Left colon (tissue), 2 donors: ENCODE measurements around the gene RBP5. TPM values are rescaled to one million over a fixed set of nuclear protein-coding genes. Genes with fewer than 3 reads are reported as not detected.
"Not testable (repeated sequence)": the region's sequence is repeated elsewhere in the genome, so short reads cannot be mapped to it uniquely, and the experiment has no call there.

Experiments used
- ATAC-seq: fragments of 200-7000 bp; cut with Tn5 transposase; one replicate; pipeline ENCODE4 v1.9.1; 2020; ENCODE audit warnings: mild to moderate bottlenecking, moderate library complexity
- DNase-seq, 2 donors: peaks; one replicate each; pipeline ENCODE4 v3.0.0-alpha.2; 2020
- intact Hi-C, 2 donors: fragments of 100-400 bp; cut with DNase I in 1 of 2; cut with micrococcal nuclease in 1 of 2; formaldehyde crosslinking; loops; one replicate each; pipeline versions ENCODE4 v1.11.2 to v1.14.0; 2022; cut with DNase I, micrococcal nuclease
- total RNA-seq, 2 donors: library from RNA; stranded (reverse); fragmentation: NEBNext Ultra II Directional; extraction: Animal tissue kit (Norgen Biotek cat#: 25700); gene quantifications; one replicate each; pipeline ENCODE4 v1.2.1, GENCODE V29; 2021
- donor health status: DM: no; HTN: no; CAD: no.
- donor health status: DM: yes; HTN: yes; CAD: no.

The RBP5 gene
- total RNA-seq, 2 donors from 2014 or later, result 2.0 to 2.8 TPM

DNA sequence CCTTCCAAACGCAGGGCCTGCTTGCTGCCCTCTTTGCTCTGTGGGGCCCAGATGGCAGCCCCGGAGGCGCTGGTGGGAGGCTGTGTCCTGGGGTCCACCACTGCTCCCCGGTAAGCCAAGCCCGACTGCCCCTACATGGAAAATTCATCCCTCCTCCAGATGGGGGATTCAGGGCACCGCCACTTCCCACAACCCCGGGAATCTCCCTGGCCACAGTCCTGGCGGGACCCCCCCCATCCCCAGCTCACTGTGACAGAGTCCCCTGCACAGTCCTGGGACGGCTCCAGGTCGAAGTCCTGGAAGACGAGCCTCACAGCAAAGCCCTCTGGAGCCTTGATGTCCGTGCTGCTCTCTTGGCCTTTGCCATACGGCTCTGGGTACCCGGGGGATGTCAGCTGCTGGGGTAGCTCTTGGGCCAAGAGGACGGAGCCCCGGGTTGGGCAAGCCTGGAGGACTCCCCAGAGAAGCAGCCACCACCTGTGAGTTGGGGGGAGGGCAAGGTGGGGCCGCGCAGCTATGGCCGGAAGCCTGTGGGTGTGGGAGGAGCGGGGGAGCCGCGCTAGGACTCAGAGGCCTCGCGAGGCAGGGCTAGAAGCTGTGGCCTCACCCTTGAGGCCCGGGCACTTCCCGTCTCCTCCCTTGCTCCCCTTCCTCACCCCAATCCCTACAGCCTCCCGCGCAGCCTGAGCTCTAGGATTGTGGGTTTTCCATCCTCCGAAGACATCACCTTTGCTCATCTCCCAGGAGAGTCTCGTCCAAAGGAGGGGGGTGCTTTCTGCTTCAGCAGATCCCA is 20.5 kb downstream of the RBP5 start:
- ATAC-seq (peak; percentile 90), DNase-seq (peak; percentile 88)
- intact Hi-C loops, result loop anchor here in 1 of 2 donors (10.0 kb wide), 1 partner anchor 153 kb away; the partner anchor contains the start of gene PTPN6

DNA sequence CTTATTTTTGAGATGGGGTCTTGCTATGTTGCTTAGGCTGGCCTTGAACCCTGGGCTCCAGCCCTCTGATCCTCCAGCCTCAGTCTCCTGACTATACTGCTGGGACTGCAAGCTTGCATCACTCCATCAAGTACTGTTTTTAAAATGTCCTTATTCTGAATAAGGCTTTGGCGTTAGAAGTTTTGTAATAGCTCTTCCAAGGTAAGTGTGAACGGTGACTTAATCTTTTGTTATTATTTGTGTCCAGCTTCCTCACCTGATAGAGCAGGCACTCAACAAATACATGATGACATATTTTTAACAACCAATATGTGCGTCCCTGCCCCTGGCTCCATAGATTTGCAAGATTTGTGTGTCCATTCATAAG is 21.1 kb downstream of the RBP5 start:
- ATAC-seq (peak; percentile 5), DNase-seq (no peak)
- intact Hi-C loops, result loop anchor here in 1 of 2 donors (10.0 kb wide), 1 partner anchor 153 kb away; the partner anchor contains the start of gene PTPN6

DNA sequence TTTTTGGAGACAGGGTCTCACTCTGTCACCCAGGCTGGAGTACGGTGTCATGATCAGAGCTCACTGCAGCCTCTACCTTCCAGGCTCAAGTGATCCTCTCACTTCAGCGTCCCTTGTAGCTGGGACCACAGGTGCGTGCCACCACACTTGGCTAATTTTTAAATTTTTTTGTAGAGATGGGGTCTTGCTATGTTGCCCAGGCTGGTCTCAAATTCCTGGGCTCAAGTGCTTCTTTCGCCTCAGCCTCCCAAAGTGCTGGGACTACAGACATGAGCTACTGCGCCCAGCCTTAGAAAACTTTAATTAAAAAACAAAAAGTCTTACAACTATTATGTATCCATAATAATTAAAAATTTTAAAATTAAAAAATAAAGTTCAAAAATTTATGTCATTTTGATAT is 21.5 kb downstream of the RBP5 start:
- not testable (repeated sequence) for ATAC-seq, DNase-seq
- intact Hi-C loops, result loop anchor here in 1 of 2 donors (10.0 kb wide), 1 partner anchor 152 kb away; the partner anchor contains the start of gene PTPN6

DNA sequence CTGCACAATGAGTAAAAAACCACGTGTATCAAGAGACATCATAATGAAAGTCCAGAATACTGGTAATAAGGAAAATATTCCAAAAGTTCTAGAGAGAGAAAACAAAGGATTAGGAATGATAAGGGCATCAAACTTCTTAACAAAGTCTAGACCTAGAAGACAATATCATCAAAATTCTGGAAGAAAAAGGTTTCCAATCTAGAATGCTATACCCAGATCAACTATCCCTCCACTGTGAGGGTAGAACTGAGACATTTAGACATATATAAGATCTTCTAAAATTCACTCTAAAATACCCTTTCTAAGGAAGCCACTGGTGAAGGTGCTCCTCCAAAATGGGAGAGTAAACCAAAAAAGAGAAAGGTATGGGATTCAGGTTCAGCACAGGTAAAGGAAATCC is 22.6 kb downstream of the RBP5 start:
- intact Hi-C loops, result loop anchor here in 1 of 2 donors (10.0 kb wide), 1 partner anchor 151 kb away; the partner anchor contains the start of gene PTPN6

DNA sequence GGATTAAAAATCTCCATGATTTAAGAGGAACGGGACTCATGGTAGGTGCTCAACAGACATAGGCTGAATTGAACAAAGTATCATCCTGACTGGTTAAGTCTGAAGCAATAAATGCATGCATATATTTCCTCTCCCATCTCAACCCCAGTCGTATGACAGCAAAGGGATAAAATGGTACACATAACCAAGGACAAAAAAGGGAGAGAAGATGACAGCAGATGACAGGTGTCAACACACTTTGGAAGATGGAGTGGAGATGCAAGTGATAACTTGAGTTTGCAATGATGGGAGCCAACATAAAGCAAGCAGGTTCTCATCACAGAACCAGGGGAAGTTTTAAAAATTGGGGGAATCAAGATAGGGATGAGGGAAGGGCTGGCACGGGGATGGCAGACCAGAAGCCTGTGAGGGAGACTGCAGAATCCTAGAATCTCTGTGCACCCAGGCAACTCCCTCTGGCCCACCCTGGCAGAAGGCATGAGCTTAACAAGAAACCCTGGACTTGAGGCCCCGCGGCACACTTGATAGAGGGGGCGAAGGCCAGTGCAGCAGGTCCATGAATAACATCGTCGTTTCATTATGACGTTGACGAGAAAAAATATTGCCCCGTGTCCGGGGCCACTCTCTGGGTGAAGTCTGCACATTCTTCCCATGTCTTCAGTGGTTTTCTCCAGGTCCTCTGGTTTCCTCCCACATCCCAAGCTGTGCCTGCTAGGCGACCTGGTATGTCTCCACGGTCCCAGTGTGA is 24.7 kb downstream of the RBP5 start:
- intact Hi-C loops, result loop anchor here (5.0 to 10.0 kb wide), 2 partner anchors 42 to 149 kb away; partner anchors contain the start of genes C1S (in 1 of the 2) and PTPN6 (in 1 of the 2)
- ATAC-seq (no peak), DNase-seq (no peak)

More for the DNA sequence above, 22.6 kb downstream of the RBP5 start:
- ATAC-seq (no peak), DNase-seq (no peak)

DNA sequence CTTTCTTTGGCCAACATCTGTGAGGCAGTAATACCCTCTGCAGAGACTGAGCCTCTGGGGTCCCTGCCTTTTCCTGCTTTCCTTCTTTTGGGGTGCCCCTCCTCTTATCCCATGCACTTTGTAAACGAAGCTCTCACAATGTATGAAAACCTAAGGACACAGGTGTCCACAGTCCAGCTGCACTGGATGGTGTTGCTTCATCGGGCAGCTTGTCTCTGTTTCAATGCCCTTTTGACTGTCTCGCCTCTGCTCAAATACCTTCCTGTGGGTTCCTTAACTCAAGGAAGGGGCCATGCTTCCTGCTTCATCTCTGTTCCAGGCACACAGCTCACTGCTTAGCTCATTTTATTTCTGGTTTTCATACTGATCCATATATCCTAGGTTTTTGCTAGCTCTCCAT is 26.1 kb downstream of the RBP5 start:
- ATAC-seq, result no peak
- no peak for DNase-seq
- intact Hi-C loops, result loop anchor here (5.0 to 10.0 kb wide), 2 partner anchors 40 to 148 kb away; partner anchors contain the start of genes C1S (in 1 of the 2) and PTPN6 (in 1 of the 2)

DNA sequence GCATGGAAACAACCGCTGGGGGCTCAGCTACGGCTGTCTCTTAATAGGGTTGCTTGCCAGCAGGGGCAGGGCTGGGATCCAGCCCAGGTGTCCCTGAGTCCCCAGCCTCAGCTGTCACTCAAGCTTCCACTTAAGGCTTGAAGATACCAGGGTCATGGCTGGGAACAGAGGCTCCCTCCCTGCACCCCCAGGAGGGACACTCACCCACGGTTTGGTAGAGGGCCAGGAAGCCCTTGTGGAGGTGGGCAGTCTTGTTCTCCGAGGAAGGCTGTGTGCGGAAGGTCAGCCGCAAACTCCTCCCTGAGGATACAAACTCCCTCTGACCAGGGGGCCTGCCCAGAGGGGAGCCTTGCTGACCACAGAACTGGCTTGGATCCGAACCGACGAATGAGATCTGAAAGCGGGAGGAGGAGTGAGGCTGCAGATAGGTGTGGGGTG is 27.0 kb downstream of the RBP5 start:
- DNase-seq (peak in 1 of 2 donors; percentile 14), ATAC-seq (no peak)
- intact Hi-C loops, result loop anchor here (5.0 to 10.0 kb wide), 2 partner anchors 39 to 147 kb away; partner anchors contain the start of genes C1S (in 1 of the 2) and PTPN6 (in 1 of the 2)

DNA sequence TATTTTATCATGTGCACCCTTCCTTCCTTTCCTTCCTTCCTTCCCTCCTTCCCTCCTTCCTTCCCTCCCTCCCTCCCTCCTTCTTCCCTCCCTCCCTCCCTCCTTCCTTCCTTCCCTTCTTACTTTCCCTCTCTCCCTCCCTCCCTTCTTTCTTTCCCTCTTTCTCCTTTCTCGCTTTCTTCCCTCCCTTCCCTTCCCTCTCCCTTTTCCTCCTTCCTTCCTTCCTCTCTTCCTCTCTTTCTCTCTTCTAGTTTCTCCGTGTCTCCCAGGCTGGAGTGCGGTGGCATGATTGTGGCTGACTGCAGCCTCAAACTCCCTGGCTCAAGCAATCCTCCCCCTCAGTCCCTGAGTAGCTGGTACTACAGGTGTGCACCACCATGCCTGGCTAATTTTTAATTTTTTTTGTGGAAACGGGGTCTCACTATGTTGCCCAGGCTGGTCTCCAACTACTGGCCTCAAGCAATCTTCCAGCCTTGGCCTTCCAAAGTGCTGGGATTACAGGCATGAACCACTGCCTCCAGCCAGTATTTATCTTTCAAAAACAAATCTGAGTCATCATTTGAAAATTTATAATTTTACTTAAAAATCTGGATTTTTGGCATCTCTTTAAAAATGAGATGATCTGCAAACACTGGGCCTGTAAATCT is 27.5 kb downstream of the RBP5 start:
- ATAC-seq (no peak), DNase-seq (peak in 1 of 2 donors; percentile 8)
- intact Hi-C loops, result loop anchor here (5.0 to 10.0 kb wide), 2 partner anchors 39 to 146 kb away; partner anchors contain the start of genes C1S (in 1 of the 2) and PTPN6 (in 1 of the 2)

DNA sequence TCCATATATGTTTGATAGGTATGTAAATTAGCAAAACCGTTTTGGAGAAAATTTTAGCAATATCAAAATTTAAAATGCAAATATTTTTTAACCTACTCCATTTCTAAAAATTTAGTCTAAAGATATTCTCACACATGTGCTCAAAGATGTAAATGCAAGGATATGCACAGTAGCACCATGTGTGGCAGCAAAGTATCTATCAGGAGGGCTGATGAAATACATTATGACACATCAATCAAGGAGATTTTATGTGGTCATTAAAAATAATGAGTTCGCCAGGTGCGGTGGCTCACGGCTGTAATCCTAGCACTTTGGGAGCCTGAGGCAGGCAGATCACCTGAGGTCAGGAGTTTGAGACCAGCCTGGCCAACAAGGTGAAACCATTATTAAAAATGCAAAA is 28.4 kb downstream of the RBP5 start:
- intact Hi-C loops, result loop anchor here (5.0 to 10.0 kb wide), 2 partner anchors 38 to 145 kb away; partner anchors contain the start of genes C1S (in 1 of the 2) and PTPN6 (in 1 of the 2)
- DNase-seq (no peak), ATAC-seq (no peak)

DNA sequence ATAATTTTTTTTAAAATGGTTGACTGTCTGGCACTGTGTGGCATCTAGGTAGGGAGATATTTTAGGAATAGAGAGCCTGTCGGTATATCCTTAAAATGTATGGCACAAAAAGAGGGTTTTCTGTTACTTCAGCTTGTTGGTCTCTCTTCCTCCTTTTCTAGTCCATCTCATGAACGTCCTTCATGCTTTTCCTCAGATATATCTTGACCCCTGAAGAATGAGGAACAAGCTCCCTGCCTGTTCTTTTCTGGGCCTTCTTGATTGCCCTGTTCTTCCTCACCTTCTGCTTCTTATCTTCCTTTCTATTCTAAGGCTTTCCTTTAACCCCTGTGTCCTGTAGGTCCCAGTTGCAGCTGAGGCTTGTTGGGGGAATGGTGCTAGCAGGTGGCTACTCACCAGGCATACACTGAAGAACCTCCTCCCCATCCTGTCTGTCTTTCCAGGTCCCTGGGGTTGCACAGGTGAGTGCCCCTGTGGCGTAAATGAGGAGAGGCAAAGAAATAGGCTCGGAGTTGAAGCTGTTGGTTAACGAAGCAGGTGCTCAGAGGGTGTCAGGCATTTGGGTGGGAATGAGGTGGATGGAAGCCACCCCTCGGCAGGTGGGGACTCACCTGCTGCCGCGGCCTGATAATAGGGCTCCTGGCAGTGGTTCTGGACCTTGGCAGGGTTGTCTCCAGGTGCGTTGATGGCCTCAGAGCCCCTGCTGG is 29.2 kb downstream of the RBP5 start:
- intact Hi-C loops, result no loop called here
- no peak for ATAC-seq
- no peak for DNase-seq

DNA sequence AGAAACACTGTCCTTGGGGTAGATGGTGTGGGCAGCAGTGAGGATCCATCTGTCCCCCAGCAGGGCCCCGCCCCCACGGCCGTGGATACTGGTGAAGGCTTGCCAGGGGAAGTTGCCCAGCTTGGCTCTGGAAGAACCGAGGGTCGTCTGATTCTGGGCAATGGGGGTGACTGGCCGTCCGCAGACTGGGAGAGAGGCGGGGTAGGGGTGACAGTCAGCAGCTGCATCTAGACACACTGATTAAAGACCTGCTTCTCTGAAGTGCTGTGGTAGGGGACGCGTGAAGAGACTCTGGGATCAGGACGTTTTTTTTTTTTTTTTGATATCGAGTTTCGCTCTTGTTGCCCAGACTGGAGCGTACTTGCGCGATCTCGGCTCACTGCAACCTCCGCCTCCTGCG is 31.7 kb downstream of the RBP5 start:
- DNase-seq, result no peak
- no peak for ATAC-seq
- intact Hi-C loops, result no loop called here

DNA sequence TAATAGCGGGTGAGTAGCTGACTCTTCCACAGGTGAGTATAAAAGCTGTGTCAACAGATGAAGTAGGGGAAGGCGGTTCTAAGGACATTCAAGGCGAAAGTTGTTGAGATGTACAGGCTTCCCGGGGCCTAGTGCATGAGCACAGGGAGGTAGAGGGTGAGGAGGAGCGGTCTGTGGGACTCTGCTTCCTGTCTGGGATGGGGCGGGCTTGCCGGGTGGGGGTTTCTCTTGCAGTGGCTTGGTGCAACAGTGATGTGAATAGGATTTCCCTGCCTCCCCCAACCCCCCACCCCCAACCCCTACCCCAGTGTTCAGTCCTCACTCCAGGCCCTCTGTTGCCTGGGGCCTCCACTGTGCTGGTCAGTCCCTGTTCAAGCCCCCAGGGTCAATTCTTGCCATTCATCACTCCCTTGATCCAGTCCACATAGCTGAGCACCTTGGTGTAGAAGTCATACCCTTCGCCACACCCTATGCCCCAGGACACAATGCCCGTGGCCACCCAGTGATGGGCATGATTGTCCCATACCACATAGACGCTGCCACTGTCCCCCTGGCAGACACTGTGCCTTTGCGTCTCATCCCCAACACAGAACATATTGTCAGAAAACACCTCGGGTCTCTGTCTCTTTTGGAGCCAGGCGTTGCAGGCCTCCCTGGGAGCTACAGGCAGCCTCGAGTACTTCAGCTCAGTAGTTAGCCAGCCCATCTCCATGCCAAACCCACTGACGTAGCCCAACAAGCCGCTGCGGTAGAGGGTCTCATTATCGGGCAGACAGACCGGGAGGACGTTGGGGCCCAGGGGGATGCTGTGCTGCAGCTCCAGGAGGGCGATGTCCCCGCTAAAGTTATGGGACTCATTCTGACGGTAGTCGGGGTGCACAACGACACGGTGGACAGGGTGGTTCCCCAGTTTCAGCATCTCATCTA is 32.4 kb downstream of the RBP5 start:
- intact Hi-C loops, result no loop called here
- no peak for DNase-seq
- peak; percentile 5 for ATAC-seq

DNA sequence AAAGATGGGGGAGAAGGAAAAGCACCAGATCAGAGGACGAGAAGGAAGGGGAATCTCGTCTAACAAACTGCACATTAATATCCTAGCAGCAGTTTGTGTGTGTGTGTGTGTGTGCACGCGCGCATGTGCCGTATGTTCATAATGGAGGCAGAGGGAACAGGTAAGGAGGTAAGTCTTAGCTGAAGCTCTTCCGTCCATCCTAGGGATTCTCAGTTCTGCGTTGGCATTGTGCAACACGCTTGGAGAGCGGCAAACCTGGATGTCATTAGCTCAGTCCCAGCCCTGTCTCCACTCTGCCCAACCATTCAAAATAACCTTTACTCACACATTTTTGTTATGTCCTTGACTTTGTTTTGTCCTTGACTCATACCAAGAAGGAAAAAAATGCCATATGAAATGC is 34.8 kb downstream of the RBP5 start:
- no peak for DNase-seq
- intact Hi-C loops, result no loop called here
- peak; percentile 17 for ATAC-seq

DNA sequence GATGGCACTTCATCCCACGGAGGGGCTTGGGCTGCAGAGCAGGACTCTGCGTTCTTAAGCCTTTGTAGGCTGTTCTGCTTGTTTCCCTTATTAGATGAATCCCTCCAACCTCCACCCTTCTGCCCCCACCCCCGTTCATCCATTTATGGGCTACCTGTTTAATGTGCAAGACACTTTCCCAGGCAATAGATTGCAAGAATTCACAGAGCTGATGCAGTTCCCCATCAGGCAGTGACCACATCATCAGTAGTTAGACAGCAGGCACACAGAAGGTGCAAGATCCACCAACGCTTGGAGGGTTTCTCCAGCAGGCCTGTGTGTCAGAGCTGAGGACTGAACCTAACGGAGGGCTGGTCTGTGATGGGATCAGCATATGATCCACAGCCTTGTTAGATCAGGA is 35.2 kb downstream of the RBP5 start:
- intact Hi-C loops, result no loop called here
- no peak for ATAC-seq
- no peak for DNase-seq

DNA sequence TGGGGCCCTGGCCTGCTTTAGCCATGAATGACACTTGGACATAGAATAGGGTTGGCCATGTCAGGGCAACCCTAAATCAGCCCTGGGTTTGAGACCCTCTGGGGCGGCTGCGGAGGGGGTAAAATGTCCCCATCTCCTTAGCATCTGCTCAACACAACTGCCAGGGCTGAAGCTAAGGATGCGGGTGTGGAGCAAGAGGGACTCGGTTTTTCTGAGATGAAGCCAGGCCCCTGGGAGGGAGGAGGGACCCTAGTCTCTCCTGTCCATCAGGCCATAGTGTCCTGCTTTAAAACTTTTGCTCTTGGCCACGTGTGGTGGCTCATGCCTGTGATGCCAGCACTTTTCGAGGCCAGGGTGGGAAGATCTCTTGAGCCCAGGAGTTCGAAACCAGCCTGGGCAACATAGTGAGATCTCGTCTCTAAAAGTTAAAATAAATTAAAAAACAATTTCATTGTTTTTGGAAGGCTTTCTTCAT is 35.7 kb downstream of the RBP5 start:
- intact Hi-C loops, result no loop called here
- no peak for ATAC-seq
- DNase-seq, result no peak

DNA sequence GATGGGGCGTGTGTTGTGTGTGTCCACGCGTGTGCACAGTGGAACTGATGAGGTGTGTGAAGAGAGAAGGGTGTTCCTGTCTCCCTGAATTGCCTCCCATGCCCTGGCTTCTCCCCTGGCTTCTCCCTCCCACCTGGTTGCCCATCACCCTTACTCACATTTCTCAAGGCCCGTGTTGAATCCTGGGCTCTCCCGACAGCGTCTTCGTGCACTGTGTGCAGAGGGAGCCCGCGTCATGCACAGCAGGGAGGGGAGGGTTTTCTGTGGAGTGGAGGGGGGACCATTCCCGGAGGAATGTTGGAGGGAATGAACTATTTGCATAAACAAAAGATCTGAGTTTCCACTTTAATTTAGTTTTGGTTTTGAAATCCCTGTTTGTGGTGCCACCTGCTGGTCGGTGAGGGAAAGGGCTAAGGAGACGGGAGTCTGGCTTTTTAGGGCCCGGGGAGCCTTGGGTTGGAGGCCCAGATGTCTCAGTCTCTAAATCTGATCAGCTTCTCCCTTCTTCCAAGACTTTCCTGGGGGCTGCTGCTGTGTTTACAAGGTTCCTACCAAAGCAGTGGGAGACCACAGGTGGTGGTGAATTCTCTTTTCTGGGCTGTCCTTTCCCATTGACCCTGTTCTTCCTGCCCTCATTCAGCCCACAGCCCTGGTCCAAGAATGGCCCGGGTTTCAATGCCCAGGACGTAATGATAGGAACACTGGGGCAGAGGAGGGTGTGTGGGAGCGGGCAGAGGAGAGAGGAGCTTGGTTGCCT is 36.3 kb downstream of the RBP5 start, which contains the start of gene C1R:
C1R (minus strand) TSS at position 217 of the 757 bp plus-strand sequence; CDS start at position 160, 57 bp downstream.
- peak; percentile 60 for ATAC-seq
- intact Hi-C loops, result no loop called here
- DNase-seq, result peak; percentile 64 to 77
